Psoas muscle (tissue), 8 donors: Measurements from ENCODE around the gene COG5. TPM values are rescaled to one million over a fixed set of nuclear protein-coding genes. Genes with fewer than 3 reads are reported as not detected.

Experiments
- ATAC-seq, 4 donors: fragments of 200-7000 bp; cut with Tn5 transposase; one replicate each; pipeline ENCODE4 v1.9.1; 2020; ENCODE audit warnings: moderate library complexity in 3 of 4, mild to moderate bottlenecking in 2 of 4
- DNase-seq, 2 donors: peaks; one replicate each; pipeline ENCODE4 v3.0.0-alpha.2; 2020
- H3K27ac ChIP-seq: fragments of 200-600 bp; one replicate; pipeline ENCODE4 v1.8.0; 2022
- H3K27me3 ChIP-seq, 3 donors: fragments of 200-600 bp in 1 of 3; one replicate each; pipeline versions ENCODE4 v1.6.1 to v1.8.0; 2013 to 2022; ENCODE audit warnings: low read length in 2 of 3, mild to moderate bottlenecking in 2 of 3, moderate library complexity in 1 of 3; ENCODE audit not compliant: insufficient read depth in 3 of 3
- H3K36me3 ChIP-seq, 2 donors: fragments of 200-600 bp in 1 of 2; one replicate each; pipeline versions ENCODE4 v1.6.1 to v1.8.0; 2013 to 2022; ENCODE audit warnings: low read depth in 1 of 2, mild to moderate bottlenecking in 1 of 2, moderate library complexity in 1 of 2; ENCODE audit not compliant: insufficient read depth in 1 of 2
- H3K4me1 ChIP-seq: fragments of 200-600 bp; one replicate; pipeline ENCODE4 v1.8.0; 2022
- H3K4me3 ChIP-seq: fragments of 200-600 bp; one replicate; pipeline ENCODE4 v1.8.0; 2022; ENCODE audit warnings: mild to moderate bottlenecking
- H3K9me3 ChIP-seq: fragments of 200-600 bp; one replicate; pipeline ENCODE4 v1.8.0; 2022
- CTCF ChIP-seq: fragments of 200-600 bp; IDR thresholded peaks from one replicate; pipeline ENCODE4 v1.8.0; 2022; ENCODE audit warnings: antibody characterized with exemption
- WGBS, 3 donors: extraction: QIAGEN DNeasy Blood & Tissue Kit; methylation state at CpG; one replicate each; pipeline versions ENCODE4 v1.1.6 to v1.1.7; 2013; 5-methylcytosine and 5-hydroxymethylcytosine counted together
- intact Hi-C, 2 donors: fragments of 100-400 bp; cut with DNase I; formaldehyde crosslinking; loops; one replicate each; pipeline versions ENCODE4 v1.11.0 to v1.14.2; 2022
- polyA plus RNA-seq, 3 donors: library from polyadenylated mRNA; stranded (reverse); fragments of 200-250 nt; gene quantifications; one replicate each; pipeline ENCODE4 v1.2.3, GENCODE V29; 2013
- total RNA-seq, 4 donors: library from RNA; stranded (reverse); fragmentation: NEBNext Ultra II Directional in 2 of 4; extraction: Animal tissue kit (Norgen Biotek cat#: 25700) in 2 of 4; gene quantifications; one replicate each; pipeline versions ENCODE4 v1.2.1 to v1.2.4, GENCODE V29; 2021 to 2023
- donor health status: healthy with polysubstance abuse.
- donor health status: DM: no; HTN: no; CAD: no; lungs with moderate emphysema.
- donor health status: Bipolar disorder and iron deficiency.
- donor health status: healthy.
- donor health status: DM: yes; HTN: yes; CAD: no.
- donor health status: DM: no; HTN: no; CAD: no.
- donor health status: DM: no; HTN: no; CAD: no.
- donor health status: DM: yes; HTN: yes; CAD: no.

The COG5 gene
- total and polyA plus RNA-seq, 7 donors, result 4.8 to 35.1 (median 18.8) TPM

DNA sequence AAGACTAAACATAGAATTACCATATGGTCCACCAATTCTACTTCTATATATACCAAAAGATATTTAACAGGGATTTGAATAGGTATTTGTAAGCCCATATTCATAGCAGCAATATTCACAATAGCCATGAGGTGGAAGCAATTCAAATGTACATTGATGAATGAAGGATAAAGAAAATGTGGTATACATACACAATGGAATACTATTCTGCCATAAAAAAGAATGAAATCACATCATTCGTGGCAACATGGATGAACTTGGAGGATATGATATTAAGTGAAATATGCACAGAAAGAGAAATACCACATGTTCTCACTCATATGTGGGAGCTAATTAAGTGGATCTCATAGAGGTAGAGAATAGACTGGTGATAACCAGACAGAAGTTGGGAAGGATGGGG is 128.0 kb downstream of the COG5 start:
- Histone ChIP-seq H3K9me3 (peaks cover 6% of the 10 kb centered on the region), H3K4me1 (peaks cover 11% of the 10 kb centered on the region), H3K36me3 (no peaks in the 10 kb centered on the region), H3K27me3 (no peaks in the 10 kb centered on the region), H3K27ac (no peak overlapping the region), H3K4me3 (no peak overlapping the region)
- ATAC-seq (no peak), DNase-seq (no peak)
- TF ChIP-seq CTCF, result no peak
- WGBS, 3 donors, result 89 to 100% (median 93%) methylated on average over 1 of the region's 1 CpG
- intact Hi-C loops, result no loop called here

DNA sequence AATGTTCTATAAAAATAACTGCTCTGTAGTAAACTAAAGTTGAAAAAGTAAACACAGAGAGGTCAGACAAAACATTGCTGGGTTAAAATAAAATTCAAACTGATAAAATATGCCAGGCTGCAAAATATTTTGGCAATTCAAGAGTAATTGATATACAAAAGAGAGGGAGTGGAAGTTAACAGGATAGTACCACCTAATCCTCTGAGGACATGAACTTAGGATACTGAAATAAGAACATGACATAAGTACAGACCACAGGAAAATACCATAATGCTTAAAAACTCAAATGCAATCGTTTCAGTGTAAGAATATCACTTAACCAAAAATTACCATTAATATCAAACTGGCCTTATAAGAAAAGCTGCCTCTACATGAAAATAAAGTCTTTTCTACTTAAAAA is 131.5 kb downstream of the COG5 start:
- H3K4me1 ChIP-seq, result peaks cover 16% of the 10 kb centered on the region
- H3K27me3 ChIP-seq, result no peaks in the 10 kb centered on the region
- H3K9me3 ChIP-seq, result peaks cover 6% of the 10 kb centered on the region
- DNase-seq (no peak), ATAC-seq (peak; percentile 69 to 87 (median 70))
- TF ChIP-seq CTCF, result no peak
- H3K4me3 ChIP-seq, result peak overlapping the region; percentile 6
- 10 to 50% (median 14%) methylated on average over 1 of the region's 1 CpG for WGBS, 3 donors
- intact Hi-C loops, result no loop called here
- no peaks in the 10 kb centered on the region for H3K36me3 ChIP-seq
- peak overlapping the region; percentile 42 for H3K27ac ChIP-seq

DNA sequence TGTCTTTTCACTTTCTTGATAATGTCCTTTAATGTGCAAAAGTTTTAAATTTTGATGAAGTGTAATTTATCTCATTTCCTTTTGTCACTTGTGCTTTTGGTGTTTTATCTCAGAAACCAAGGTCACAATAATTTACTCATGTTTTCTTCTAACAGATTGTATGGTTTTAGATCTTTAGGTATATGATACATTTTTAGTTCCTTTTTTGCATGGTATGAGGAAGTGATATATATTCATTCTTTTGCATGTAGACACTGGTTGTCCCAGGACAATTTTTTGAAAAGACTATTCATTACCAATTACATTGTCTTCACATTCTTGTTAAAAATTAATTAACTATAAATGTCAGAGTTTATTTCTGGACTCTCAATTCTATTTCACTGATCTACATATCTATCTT is 133.7 kb downstream of the COG5 start:
- no peak overlapping the region for H3K4me3 ChIP-seq
- intact Hi-C loops, result no loop called here
- DNase-seq, result no peak
- ATAC-seq, result no peak
- H3K36me3 ChIP-seq, result no peaks in the 10 kb centered on the region
- TF ChIP-seq CTCF, result no peak
- no peak overlapping the region for H3K27ac ChIP-seq
- no peaks in the 10 kb centered on the region for H3K27me3 ChIP-seq
- peaks cover 6% of the 10 kb centered on the region for H3K9me3 ChIP-seq
- peaks cover 14% of the 10 kb centered on the region for H3K4me1 ChIP-seq

- WGBS, 3 donors, result 90 to 98% (median 92%) methylated on average over 1 of the region's 1 CpG
- no peaks in the 10 kb centered on the region for H3K27me3 ChIP-seq
- peaks cover 5% of the 10 kb centered on the region for H3K9me3 ChIP-seq
- DNase-seq, result no peak
- no peak overlapping the region for H3K27ac ChIP-seq
- no peak for TF ChIP-seq CTCF
- no peak for ATAC-seq
- no peaks in the 10 kb centered on the region for H3K36me3 ChIP-seq
- peaks cover 14% of the 10 kb centered on the region for H3K4me1 ChIP-seq
- H3K4me3 ChIP-seq, result no peak overlapping the region
- intact Hi-C loops, result no loop called here
Measured at GRCh38 chr7:107428642-107429041, 135.1 kb downstream of the COG5 start.

DNA sequence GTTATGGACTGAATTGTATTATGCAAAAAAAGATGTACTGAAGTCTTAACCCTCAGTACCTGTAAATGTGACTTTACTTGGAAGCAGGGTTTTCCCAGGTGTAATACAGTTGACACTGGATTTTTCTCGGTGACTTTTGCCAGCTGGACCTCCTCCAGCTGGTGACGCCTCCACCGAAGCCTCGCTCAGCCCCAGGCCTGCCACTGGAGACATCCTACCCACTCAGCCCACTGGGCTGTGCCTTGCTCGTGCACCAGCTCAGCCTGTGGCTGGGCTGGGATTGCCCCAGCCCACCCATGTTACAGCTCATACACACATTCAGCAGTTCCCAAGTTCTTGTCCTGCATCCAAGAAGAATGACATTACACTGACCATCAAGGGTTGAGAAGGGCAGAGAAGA is 136.3 kb downstream of the COG5 start:
- H3K36me3 ChIP-seq, result no peaks in the 10 kb centered on the region
- TF ChIP-seq CTCF, result no peak
- intact Hi-C loops, result no loop called here
- H3K4me3 ChIP-seq, result no peak overlapping the region
- H3K4me1 ChIP-seq, result peaks cover 8% of the 10 kb centered on the region
- WGBS, 3 donors, result 31 to 58% (median 33%) methylated on average over 5 of the region's 5 CpGs
- H3K27me3 ChIP-seq, result no peaks in the 10 kb centered on the region
- no peak overlapping the region for H3K27ac ChIP-seq
- ATAC-seq (peak; percentile 27 to 79 (median 54)), DNase-seq (peak in 1 of 2 donors; percentile 56)
- H3K9me3 ChIP-seq, result no peaks in the 10 kb centered on the region
